A549 (cell line): ENCODE measurements around the gene SLC25A48. TPM values are rescaled to one million over a fixed set of nuclear protein-coding genes. Genes with fewer than 3 reads are reported as not detected.

Experiments
- ATAC-seq, 2 experiments: fragments of 200-7000 bp in 1 of 2; fragments of >200 bp in 1 of 2; cut with Nextera tagmentation in 1 of 2; cut with Tn5 transposase in 1 of 2; 3 replicates each; pipeline versions ENCODE4 v1.8.0 to v1.9.1; 2018 to 2020; ENCODE audit warnings: mild to moderate bottlenecking in 1 of 2, moderate library complexity in 1 of 2
- CTCF ChIA-PET: fragments of 300-600 bp; sonication (Branson Sonifier 250); formaldehyde crosslinking; extraction: SDS; loops from one replicate; lab custom pipeline; 2021; ENCODE audit warnings: antibody characterized with exemption, inconsistent platforms; lab: Yijun Ruan, JAX
- POLR2A ChIA-PET: fragments of 350-600 bp; formaldehyde crosslinking; extraction: SDS; loops from one replicate; lab custom pipeline; 2021; ENCODE audit warnings: antibody characterized with exemption, inconsistent platforms; lab: Yijun Ruan, JAX
- DNase-seq, 2 experiments: peaks; one replicate each; pipeline versions ENCODE4 v3.0.0 to v3.0.0-alpha.2; 2011 to 2016; ENCODE audit warnings: low read depth in 1 of 2, low spot score in 1 of 2
- FAIRE-seq: peaks from 2 replicates; lab custom pipeline; 2011; peaks lifted over from hg19 to GRCh38; lab: Jason Lieb, UNC
- H3K27ac ChIP-seq, 2 experiments: fragments of >200 bp; sonication (Bioruptor Twin); formaldehyde crosslinking; 3 replicates each; pipeline ENCODE4 v1.5.1; 2016 to 2017
- H3K4me1 ChIP-seq: fragments of >200 bp; sonication (Bioruptor Twin); formaldehyde crosslinking; 3 replicates; pipeline ENCODE4 v1.6.1; 2016
- H3K4me2 ChIP-seq: fragments of >200 bp; sonication (Bioruptor Twin); formaldehyde crosslinking; 3 replicates; pipeline ENCODE4 v1.6.1; 2016
- H3K4me3 ChIP-seq: fragments of >200 bp; sonication (Bioruptor Twin); formaldehyde crosslinking; 3 replicates; pipeline ENCODE4 v1.5.1; 2016
- H3K9me3 ChIP-seq: fragments of >200 bp; sonication (Bioruptor Twin); formaldehyde crosslinking; 3 replicates; pipeline ENCODE4 v1.6.1; 2016
- CBX2 ChIP-seq: fragments of 200-600 bp; sonication (generic); IDR thresholded peaks from 2 replicates; pipeline ENCODE4 v1.6.1; 2016; ENCODE audit warnings: low read depth, mild to moderate bottlenecking, borderline replicate concordance
- CBX8 ChIP-seq: fragments of 200-600 bp; sonication (generic); IDR thresholded peaks from 2 replicates; pipeline ENCODE4 v1.6.1; 2016
- CTCF ChIP-seq: fragments of >200 bp; sonication (Bioruptor Twin); formaldehyde crosslinking; IDR thresholded peaks from 3 replicates; pipeline ENCODE4 v1.5.1; 2016
- EHMT2 ChIP-seq: fragments of 200-600 bp; sonication (generic); IDR thresholded peaks from 2 replicates; pipeline ENCODE4 v1.6.1; 2016; ENCODE audit warnings: antibody characterized with exemption, low read depth, mild to moderate bottlenecking, moderate library complexity
- ESRRA ChIP-seq: fragments of 150-350 bp; IDR thresholded peaks from 2 replicates; pipeline ENCODE4 v1.6.1; 2014; ENCODE audit warnings: mild to moderate bottlenecking, low read length, borderline replicate concordance
- FOSB ChIP-seq: fragments of 250-450 bp; sonication (Bioruptor Pico); IDR thresholded peaks from 2 replicates; pipeline ENCODE4 v1.5.0; 2020; ENCODE audit warnings: mild to moderate bottlenecking, moderate library complexity
- GATA3 ChIP-seq: IDR thresholded peaks from 2 replicates; pipeline ENCODE4 v1.6.1; 2012; ENCODE audit warnings: borderline replicate concordance
- HES2 ChIP-seq: fragments of >200 bp; sonication (Bioruptor Twin); formaldehyde crosslinking; IDR thresholded peaks from 2 replicates; pipeline ENCODE4 v1.6.1; 2016
- HOXA7 ChIP-seq: fragments of 250-450 bp; sonication (Bioruptor Pico); IDR thresholded peaks from 2 replicates; pipeline ENCODE4 v1.5.0; 2020; ENCODE audit warnings: mild to moderate bottlenecking, moderate library complexity
- HOXB13 ChIP-seq: fragments of 250-450 bp; sonication (Bioruptor Pico); IDR thresholded peaks from 2 replicates; pipeline ENCODE4 v1.5.0; 2020; ENCODE audit warnings: low read depth, mild to moderate bottlenecking, moderate library complexity
- HOXB5 ChIP-seq: fragments of 250-450 bp; sonication (Bioruptor Pico); IDR thresholded peaks from 2 replicates; pipeline ENCODE4 v1.5.0; 2020; ENCODE audit warnings: mild to moderate bottlenecking, moderate library complexity
- KDM1A ChIP-seq: fragments of 200-600 bp; sonication (generic); IDR thresholded peaks from 2 replicates; pipeline ENCODE4 v1.6.1; 2016; ENCODE audit warnings: low read depth, mild to moderate bottlenecking
- MAX ChIP-seq: IDR thresholded peaks from 2 replicates; pipeline ENCODE4 v1.6.1; 2012
- MAZ ChIP-seq: fragments of 150-350 bp; IDR thresholded peaks from 2 replicates; pipeline ENCODE4 v1.6.1; 2014; ENCODE audit warnings: antibody characterized with exemption, low read depth, low read length, borderline replicate concordance
- PHF8 ChIP-seq: fragments of 200-600 bp; sonication (generic); IDR thresholded peaks from 2 replicates; pipeline ENCODE4 v1.6.1; 2016; ENCODE audit warnings: low read depth, mild to moderate bottlenecking, antibody characterized with exemption, moderate library complexity, borderline replicate concordance
- POLR2A ChIP-seq: IDR thresholded peaks from 2 replicates; pipeline ENCODE4 v1.6.1; 2012; ENCODE audit warnings: mild to moderate bottlenecking, low read length
- POLR2AphosphoS2 ChIP-seq: conservative IDR thresholded peaks from 2 replicates; pipeline ENCODE4 v1.6.1; 2012; ENCODE audit warnings: low read length, improper control_type of control experiment, inconsistent platforms
- REST ChIP-seq: fragments of 200-600 bp; sonication (generic); IDR thresholded peaks from 2 replicates; pipeline ENCODE4 v1.6.1; 2016; ENCODE audit warnings: antibody characterized with exemption, mild to moderate bottlenecking, moderate library complexity
- RNF2 ChIP-seq: fragments of 200-600 bp; sonication (generic); IDR thresholded peaks from 2 replicates; pipeline ENCODE4 v1.6.1; 2016; ENCODE audit warnings: low read depth, mild to moderate bottlenecking, antibody characterized with exemption, moderate library complexity, borderline replicate concordance
- ZFP36 ChIP-seq: fragments of 450-650 bp; IDR thresholded peaks from 2 replicates; pipeline ENCODE4 v1.6.1; 2014; ENCODE audit warnings: borderline replicate concordance; ENCODE audit not compliant: partially characterized antibody
- ZSCAN20 ChIP-seq: fragments of 250-450 bp; sonication (Bioruptor Pico); IDR thresholded peaks from 2 replicates; pipeline ENCODE4 v1.8.0; 2022; ENCODE audit warnings: mild to moderate bottlenecking, moderate library complexity
- WGBS: methylation state at CpG from one replicate; pipeline ENCODE4 v1.1.6; 2017; ENCODE audit errors: missing lambda C conversion rate; 5-methylcytosine and 5-hydroxymethylcytosine counted together
- polyA plus RNA-seq, 4 experiments: library from polyadenylated mRNA; depleted of rRNA in 3 of 4; stranded (reverse); fragments of >200 nt; fragmentation: RNase III in 1 of 4; extraction: RNeasy Plus Mini Kit Qiagen cat#74134 plus additional on column Dnase treatment in 1 of 4; gene quantifications; 2 replicates in 3 of 4; 3 replicates in 1 of 4; pipeline ENCODE4 v1.2.3, GENCODE V29; 2011 to 2017

The SLC25A48 gene
- polyA plus RNA-seq, 2 of the 4 experiments (the other 2 are of a cell fraction), result 0.18 TPM; not detected in 1

DNA sequence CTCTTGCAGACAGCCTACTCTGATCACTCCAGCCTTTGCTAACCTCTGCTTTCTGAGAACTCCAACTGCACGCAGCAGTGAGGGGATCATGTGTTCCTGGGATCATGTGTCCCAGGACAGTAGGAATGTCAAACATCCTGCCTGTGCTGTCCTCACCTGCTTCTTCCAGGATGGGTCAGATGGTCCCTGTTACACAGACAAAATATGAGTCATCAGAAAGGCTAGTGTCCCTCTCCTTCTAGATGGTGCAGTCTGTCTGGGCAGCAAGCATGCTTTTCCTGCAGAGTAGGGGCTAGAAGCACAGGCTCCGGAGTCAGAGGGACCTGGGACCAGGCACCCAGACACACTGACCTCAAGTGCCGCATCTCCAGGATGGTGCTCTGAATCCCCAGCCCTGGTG lies 20.1 kb upstream of the SLC25A48 start:
- ATAC-seq (no peak), FAIRE-seq (no peak), DNase-seq (no peak)
- Histone ChIP-seq H3K4me2 (no peak overlapping the region), H3K9me3 (no peaks in the 10 kb centered on the region), H3K4me1 (no peaks in the 10 kb centered on the region), H3K27ac (no peak overlapping the region), H3K4me3 (no peak overlapping the region)
- ChIA-PET POLR2A (no interaction called here), CTCF (interaction anchor here (8.4 kb wide), 1 partner anchor 15 kb away, joined by 49 read pairs; no protein-coding TSS in a partner anchor)
- TF ChIP-seq RNF2, result no peak
- TF ChIP-seq REST, result no peak
- TF ChIP-seq HOXA7 (CRISPR knock-in tag), result no peak
- TF ChIP-seq HES2, result no peak
- TF ChIP-seq EHMT2, result no peak
- no peak for TF ChIP-seq KDM1A
- no peak for TF ChIP-seq CTCF
- TF ChIP-seq ESRRA, result no peak
- no peak for TF ChIP-seq GATA3
- TF ChIP-seq HOXB13 (CRISPR knock-in tag), result no peak
- WGBS, result 67% methylated on average over 3 of the region's 3 CpGs

DNA sequence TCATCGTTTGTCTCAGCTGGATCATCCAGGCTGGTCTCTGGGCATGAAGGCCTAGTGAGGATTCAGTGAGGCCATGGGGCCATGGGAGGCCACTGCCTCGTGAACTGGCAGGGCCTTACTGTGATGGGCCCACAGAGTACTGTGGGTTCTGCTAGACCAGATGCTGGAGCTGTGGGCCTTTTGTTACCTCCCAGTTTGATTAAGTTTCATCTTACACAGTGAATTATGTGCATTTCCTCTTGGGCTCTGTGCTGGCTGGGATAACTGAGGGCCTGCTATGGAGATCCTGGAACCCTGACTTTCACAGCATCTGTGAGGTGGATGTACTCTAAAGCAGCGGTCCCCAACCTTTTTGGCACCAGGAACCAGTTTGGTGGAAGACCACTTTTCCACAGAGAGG lies 19.7 kb upstream of the SLC25A48 start:
- TF ChIP-seq ZSCAN20 (CRISPR knock-in tag), result no peak
- no peak for TF ChIP-seq ESRRA
- no peak for TF ChIP-seq ZFP36
- no peak for TF ChIP-seq MAZ
- no peak for TF ChIP-seq CBX2
- TF ChIP-seq HOXB5 (CRISPR knock-in tag), result no peak
- H3K4me3 ChIP-seq, result no peak overlapping the region
- ChIA-PET POLR2A (no interaction called here), CTCF (interaction anchor here (8.4 kb wide), 1 partner anchor 15 kb away, joined by 49 read pairs; no protein-coding TSS in a partner anchor)
- no peaks in the 10 kb centered on the region for H3K9me3 ChIP-seq
- no peak overlapping the region for H3K27ac ChIP-seq
- no peak for FAIRE-seq
- H3K4me2 ChIP-seq, result no peak overlapping the region
- no peak for ATAC-seq
- WGBS, result 9% methylated on average over 3 of the region's 3 CpGs
- H3K4me1 ChIP-seq, result no peaks in the 10 kb centered on the region
- no peak for DNase-seq

- DNase-seq, result no peak
- no peak for FAIRE-seq
- WGBS, result 44% methylated on average over 4 of the region's 5 CpGs
- peak in 1 of 2 experiments; percentile 19; a peak in 1 of 6 replicates for ATAC-seq
- no peaks in the 10 kb centered on the region for H3K9me3 ChIP-seq
- H3K4me1 ChIP-seq, result 0 out of 3 replicates have a peak, but pooled peaks cover 5% of the 10 kb centered on the region
- TF ChIP-seq FOSB (CRISPR knock-in tag) (no peak), POLR2A (no peak), POLR2AphosphoS2 (no peak), HOXA7 (CRISPR knock-in tag) (no peak), CBX8 (no peak), PHF8 (no peak), MAX (no peak), MAZ (no peak)
- ChIA-PET POLR2A (no interaction called here), CTCF (interaction anchor here (1.6 to 8.4 kb wide), 5 partner anchors 8 to 364 kb away, joined by 3 to 49 read pairs (median 8); partner anchors contain the start of gene SLC25A48)
- no peak overlapping the region for H3K27ac ChIP-seq
- no peak overlapping the region for H3K4me2 ChIP-seq
- H3K4me3 ChIP-seq, result no peak overlapping the region
These were observed 13.2 kb upstream of the SLC25A48 start for GRCh38 chr5:135821061-135821801.
